K562 (cell line): ENCODE data around the gene NPTXR. TPM values are rescaled to one million over a fixed set of nuclear protein-coding genes. Genes with fewer than 3 reads are reported as not detected.

ENCODE experiments used
- ATAC-seq: fragments of 200-7000 bp; cut with Tn5 transposase; 3 replicates; pipeline ENCODE4 v1.9.1; 2020; ENCODE audit warnings: moderate library complexity
- BruUV-seq: library from RNA; stranded (reverse); fragments of 400-500 nt; replicated peaks from 2 replicates; lab custom pipeline; 2021; lab: Mats Ljungman, UMichigan
- CTCF ChIA-PET: fragments of 300-600 bp; formaldehyde crosslinking; extraction: SDS; loops from one replicate; lab custom pipeline; 2021; ENCODE audit warnings: low intra/inter-chr PET ratio; lab: Yijun Ruan, JAX
- POLR2A ChIA-PET: fragments of 300-600, 350-650 bp; sonication (Branson Sonifier 250); formaldehyde crosslinking; extraction: SDS; loops from one replicate; lab custom pipeline; 2021; ENCODE audit warnings: antibody characterized with exemption, inconsistent platforms; lab: Yijun Ruan, JAX
- DNase-seq, 4 experiments: peaks; one replicate each; pipeline versions ENCODE4 v3.0.0 to v3.0.0-alpha.2; 2011 to 2018; ENCODE audit warnings: low spot score in 3 of 4, mixed read lengths in 3 of 4; ENCODE audit errors: extremely low read depth in 1 of 4
- FAIRE-seq: peaks from 2 replicates; lab custom pipeline; 2011; peaks lifted over from hg19 to GRCh38; lab: Jason Lieb, UNC
- H2AFZ ChIP-seq: 2 replicates; pipeline ENCODE4 v1.6.0; 2011; ENCODE audit warnings: low read depth, low read length, control low read depth, inconsistent platforms
- H3K27ac ChIP-seq: fragments of 200-600 bp; 3 replicates; pipeline ENCODE4 v1.8.0; 2011; ENCODE audit warnings: low read depth, mild to moderate bottlenecking, control low read depth, inconsistent platforms, low read length, moderate library complexity, mixed read lengths; ENCODE audit errors: extremely low read depth
- H3K27me3 ChIP-seq, 2 experiments: fragments of 300-600 bp in 1 of 2; 2 replicates in 1 of 2; 3 replicates in 1 of 2; pipeline versions ENCODE4 v1.6.0 to v1.8.0; 2011; ENCODE audit warnings: inconsistent platforms in 2 of 2, low read length in 2 of 2, mild to moderate bottlenecking in 1 of 2, mixed read lengths in 1 of 2, moderate library complexity in 1 of 2; ENCODE audit not compliant: control insufficient read depth in 2 of 2, insufficient read depth in 2 of 2
- H3K36me3 ChIP-seq: fragments of 300-600 bp; 3 replicates; pipeline ENCODE4 v1.8.0; 2011; ENCODE audit warnings: mild to moderate bottlenecking, low read length, inconsistent platforms; ENCODE audit not compliant: control insufficient read depth, insufficient read depth
- H3K4me1 ChIP-seq, 2 experiments: fragments of 200-600 bp in 1 of 2; replicated peaks in 1 of 2; 2 replicates in 1 of 2; 3 replicates in 1 of 2; pipeline versions ENCODE4 v1.5.1 to v1.8.0; 2011; ENCODE audit warnings: inconsistent platforms in 2 of 2, low read length in 2 of 2, mild to moderate bottlenecking in 1 of 2, mixed read lengths in 1 of 2, moderate library complexity in 1 of 2; ENCODE audit not compliant: control insufficient read depth in 2 of 2, insufficient read depth in 2 of 2
- H3K4me2 ChIP-seq: 2 replicates; pipeline ENCODE4 v1.6.1; 2011; ENCODE audit warnings: low read length, control low read depth, inconsistent platforms, mixed read lengths; ENCODE audit not compliant: insufficient read depth
- H3K4me3 ChIP-seq: fragments of 200-600 bp; sonication (generic), shearing (Covaris generic); 2 replicates; pipeline ENCODE4 v1.5.1; 2016; ENCODE audit warnings: control low read depth, inconsistent platforms
- H3K79me2 ChIP-seq: fragments of 200-600 bp; 3 replicates; pipeline ENCODE4 v1.8.0; 2011; ENCODE audit warnings: low read length, inconsistent platforms; ENCODE audit not compliant: control insufficient read depth, insufficient read depth
- H3K9ac ChIP-seq, 2 experiments: 2 replicates each; pipeline versions ENCODE4 v1.6.0 to v1.6.1; 2011; ENCODE audit warnings: low read depth in 2 of 2, low read length in 2 of 2, control low read depth in 1 of 2, inconsistent platforms in 1 of 2, mild to moderate bottlenecking in 1 of 2, mixed read lengths in 1 of 2; ENCODE audit not compliant: insufficient read depth in 1 of 2
- H3K9me1 ChIP-seq: one replicate; pipeline ENCODE4 v1.6.0; 2011; ENCODE audit warnings: inconsistent platforms, mild to moderate bottlenecking, low read length, moderate library complexity; ENCODE audit not compliant: control insufficient read depth, insufficient read depth
- H3K9me3 ChIP-seq: replicated peaks from 2 replicates; pipeline ENCODE4 v1.5.1; 2011; ENCODE audit warnings: low read depth, low read length, inconsistent platforms; ENCODE audit not compliant: control insufficient read depth, insufficient read depth
- H4K20me1 ChIP-seq: replicated peaks from 2 replicates; pipeline ENCODE4 v1.6.1; 2011; ENCODE audit warnings: low read length, inconsistent platforms, mixed read lengths; ENCODE audit not compliant: control insufficient read depth, insufficient read depth
- C11orf30 ChIP-seq: fragments of 450-650 bp; IDR thresholded peaks from 2 replicates; pipeline ENCODE4 v1.6.1; 2016; ENCODE audit warnings: low read depth, mild to moderate bottlenecking
- CBFB ChIP-seq: sonication (generic); formaldehyde crosslinking; IDR thresholded peaks from 2 replicates; pipeline ENCODE4 v1.4.0; 2020; ENCODE audit warnings: mild to moderate bottlenecking, missing genetic modification reagents
- DNMT1 ChIP-seq: fragments of 450-650 bp; IDR thresholded peaks from 2 replicates; pipeline ENCODE4 v1.6.1; 2016; ENCODE audit warnings: antibody characterized with exemption, mild to moderate bottlenecking
- MCM7 ChIP-seq, 2 experiments: fragments of 450-650 bp; IDR thresholded peaks; 2 replicates each; pipeline ENCODE4 v1.6.1; 2016 to 2018
- PHTF2 ChIP-seq: fragments of 250-450 bp; sonication (Bioruptor Pico); IDR thresholded peaks from 2 replicates; pipeline ENCODE4 v1.5.0; 2021; ENCODE audit warnings: mild to moderate bottlenecking
- SRSF7 ChIP-seq: fragments of 200-400 bp; formaldehyde crosslinking; optimal IDR thresholded peaks from 2 replicates; pipeline ENCODE3; 2017; ENCODE audit warnings: mild to moderate bottlenecking, low read depth, low read length
- ZBTB33 ChIP-seq: sonication (generic); formaldehyde crosslinking; IDR thresholded peaks from 2 replicates; pipeline ENCODE4 v1.8.1; 2023; ENCODE audit warnings: mild to moderate bottlenecking, missing genetic modification reagents
- ZMIZ1 ChIP-seq, 2 experiments: fragments of 150-350 bp in 1 of 2; IDR thresholded peaks; 2 replicates each; pipeline ENCODE4 v1.6.1; 2012 to 2016; ENCODE audit warnings: low read depth in 2 of 2, low read length in 2 of 2, mild to moderate bottlenecking in 1 of 2, moderate library complexity in 1 of 2
- ZNF253 ChIP-seq: fragments of 250-450 bp; sonication (Bioruptor Pico); conservative IDR thresholded peaks from 2 replicates; pipeline ENCODE4 v1.6.1; 2021; ENCODE audit warnings: mild to moderate bottlenecking
- ZNF408 ChIP-seq: fragments of 250-450 bp; sonication (Bioruptor Pico); IDR thresholded peaks from 2 replicates; pipeline ENCODE4 v1.4.0; 2020; ENCODE audit warnings: low read depth, mild to moderate bottlenecking, moderate library complexity
- ZNF449 ChIP-seq: fragments of 250-450 bp; sonication (Bioruptor Pico); IDR thresholded peaks from 2 replicates; pipeline ENCODE4 v1.8.0; 2022; ENCODE audit warnings: moderate library complexity, mild to moderate bottlenecking, inconsistent platforms
- WGBS: fragments of 100-300 bp; shearing (Covaris generic); methylation state at CpG from one replicate; pipeline ENCODE4 v1.1.6; 2016; ENCODE audit warnings: low coverage, mixed read lengths; ENCODE audit not compliant: insufficient coverage; ENCODE audit errors: missing lambda C conversion rate; 5-methylcytosine and 5-hydroxymethylcytosine counted together
- in situ Hi-C: fragments of 300-500 bp; cut with MboI; formaldehyde crosslinking; loops from 4 replicates; pipeline ENCODE4 v1.15.0; 2018; ENCODE audit warnings: inconsistent platforms, mixed read lengths
- intact Hi-C: fragments of 100-400 bp; cut with micrococcal nuclease; formaldehyde crosslinking; loops from 2 replicates; pipeline ENCODE4 v1.14.2; 2022
- polyA plus RNA-seq, 8 experiments: library from polyadenylated mRNA; depleted of rRNA in 4 of 8; stranded (reverse) in 5 of 8; unstranded in 3 of 8; fragments of >200 nt; fragmentation: Nextera tagmentation in 2 of 8; fragmentation: Illumina TruSeq in 1 of 8; extraction: Ambion mirVana in 2 of 8; extraction: Trizol in 1 of 8; gene quantifications; 2 replicates each; pipeline versions ENCODE4 v1.2.1 to v1.2.3, GENCODE V29; 2011 to 2014; ENCODE audit warnings: inconsistent platforms in 1 of 8, missing spikeins in 1 of 8
- total RNA-seq, 7 experiments: library from RNA; depleted of rRNA in 6 of 7; stranded (reverse); fragments of >200 nt in 6 of 7; fragmentation: Illumina TruSeq in 2 of 7; extraction: Trizol in 2 of 7; gene quantifications; 2 replicates each; pipeline versions ENCODE4 v1.2.1 to v1.2.3, GENCODE V29; 2011 to 2021; ENCODE audit warnings: low replicate concordance in 1 of 7

NPTXR gene
- total and polyA plus RNA-seq, 9 of the 15 experiments (the other 6 are each of a cell fraction or from before 2014, with no cell fraction given), result 0.01 to 3.1 (median 1.1) TPM

GRCh38 chr22:38853196-38853651 is 9.4 kb upstream of the NPTXR start:
- Histone ChIP-seq H3K27ac (no peak overlapping the region), H3K79me2 (no peaks in the 10 kb centered on the region), H3K27me3 (no peaks in the 10 kb centered on the region), H3K9me3 (no peaks in the 10 kb centered on the region), H3K4me1 (peaks cover 0 to 16% of the 10 kb centered on the region in 2 experiments; a peak in 2 of 5 replicates), H3K9ac (no peak overlapping the region), H2AFZ (no peak overlapping the region), H3K4me2 (no peak overlapping the region), H4K20me1 (no peaks in the 10 kb centered on the region), H3K36me3 (no peaks in the 10 kb centered on the region), H3K4me3 (no peak overlapping the region), H3K9me1 (no peaks in the 10 kb centered on the region)
- FAIRE-seq (no peak), DNase-seq (no peak), ATAC-seq (no peak)
- WGBS, result 69% methylated on average over 4 of the region's 9 CpGs
- no TSS peak for BruUV-seq
- in situ Hi-C loops (loop anchor here (5.0 kb wide), 1 partner anchor 86 kb away; no protein-coding TSS in a partner anchor), intact Hi-C loops (no loop called here)
- CTCF ChIA-PET, result no interaction called here
- POLR2A ChIA-PET, result interaction anchor here (1.5 to 1.9 kb wide), 2 partner anchors 11 kb away, joined by 4 to 7 read pairs; no protein-coding TSS in a partner anchor
- no peak for TF ChIP-seq ZNF253 (CRISPR knock-in tag)
- no peak for TF ChIP-seq ZNF408 (CRISPR knock-in tag)
- TF ChIP-seq ZMIZ1 (IDR thresholded peaks at IDR 0.05; ENCODE audit: low read depth in 2 of 2, low read length in 2 of 2), result no peak
- no peak for TF ChIP-seq PHTF2
- TF ChIP-seq MCM7 (IDR thresholded peaks at IDR 0.05), result no peak
- no peak for TF ChIP-seq DNMT1
- no peak for TF ChIP-seq SRSF7
- no peak for TF ChIP-seq C11orf30
- TF ChIP-seq CBFB (CRISPR knock-in tag), result no peak
- no peak for TF ChIP-seq ZBTB33 (CRISPR knock-in tag)
- no peak for TF ChIP-seq ZNF449 (CRISPR knock-in tag)
